D341Med (cell line): ENCODE results near the gene STK32B.

Experiments used
- DNase-seq: peaks from one replicate; pipeline ENCODE4 v3.0.0; 2012; ENCODE audit warnings: low spot score

The STK32B gene

GRCh38 chr4:5125321-5125720 lies 74.0 kb downstream of the STK32B start:
- DNase-seq = no peak

DNA sequence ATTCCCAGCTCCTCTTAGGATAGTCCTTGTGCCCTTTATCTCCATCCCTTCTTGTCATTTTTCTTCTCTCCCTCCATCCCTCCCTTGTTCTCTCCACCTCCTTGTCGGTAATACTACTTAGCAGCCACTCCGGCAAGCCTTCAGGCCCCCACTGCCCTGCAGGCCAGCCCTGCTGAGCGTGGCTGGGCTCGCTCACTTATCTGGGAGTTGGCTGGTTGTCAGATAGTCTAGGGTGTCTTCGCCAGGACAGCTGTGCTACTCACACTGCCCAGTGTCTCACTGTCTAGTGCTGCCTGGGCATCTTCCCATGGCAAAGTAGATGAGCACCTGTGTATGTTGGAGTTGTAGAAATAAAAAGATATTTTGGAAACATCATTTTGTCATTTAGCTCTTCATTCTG lies 75.0 kb downstream of the STK32B start:
- DNase-seq = no peak

DNA sequence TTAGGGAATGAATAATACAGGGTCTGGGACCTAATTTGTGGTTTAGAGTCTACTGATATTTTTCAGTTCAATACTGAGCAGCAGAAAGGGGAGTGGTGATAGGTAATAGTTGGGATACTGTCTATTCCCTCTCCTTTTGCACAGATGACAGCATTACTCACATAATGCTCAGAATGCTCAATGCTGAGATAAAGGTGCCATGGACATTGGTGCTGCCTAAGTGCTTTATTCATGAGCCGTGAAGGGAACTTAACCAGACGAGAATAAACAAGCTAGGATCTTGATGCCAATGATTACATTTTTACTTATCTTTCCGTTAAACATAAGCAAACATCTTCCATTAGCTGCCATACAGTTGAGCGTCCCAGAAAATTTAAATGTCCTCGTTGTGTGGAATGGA lies 75.6 kb downstream of the STK32B start:
- DNase-seq = no peak

- DNase-seq = no peak
These were observed 76.3 kb downstream of the STK32B start for GRCh38 chr4:5127556-5127955.

- DNase-seq = no peak
These were observed 77.3 kb downstream of the STK32B start for GRCh38 chr4:5128569-5128968.

- DNase-seq = no peak
These were observed 81.9 kb downstream of the STK32B start for GRCh38 chr4:5133201-5133600.

GRCh38 chr4:5133933-5134594 lies 82.8 kb downstream of the STK32B start:
- DNase-seq = no peak

DNA sequence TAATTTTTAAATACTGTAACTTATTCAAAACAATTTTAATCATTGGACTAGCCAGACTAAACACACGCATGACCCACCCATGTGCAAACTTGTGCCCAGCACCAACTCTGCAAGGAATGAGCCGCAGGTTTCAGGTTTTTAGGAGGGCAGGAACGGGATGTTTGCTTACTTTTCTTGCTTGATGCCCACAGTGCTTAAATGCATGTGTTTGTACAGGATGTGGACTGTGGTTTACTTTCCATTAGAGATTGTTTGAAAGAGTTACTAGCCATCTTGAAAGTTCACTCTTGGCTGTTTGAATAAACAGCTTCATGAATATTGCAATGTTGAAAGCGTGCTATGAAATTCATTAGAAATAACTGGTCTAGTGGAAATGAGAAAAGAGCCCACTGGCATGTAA lies 83.3 kb downstream of the STK32B start:
- no peak for DNase-seq

DNA sequence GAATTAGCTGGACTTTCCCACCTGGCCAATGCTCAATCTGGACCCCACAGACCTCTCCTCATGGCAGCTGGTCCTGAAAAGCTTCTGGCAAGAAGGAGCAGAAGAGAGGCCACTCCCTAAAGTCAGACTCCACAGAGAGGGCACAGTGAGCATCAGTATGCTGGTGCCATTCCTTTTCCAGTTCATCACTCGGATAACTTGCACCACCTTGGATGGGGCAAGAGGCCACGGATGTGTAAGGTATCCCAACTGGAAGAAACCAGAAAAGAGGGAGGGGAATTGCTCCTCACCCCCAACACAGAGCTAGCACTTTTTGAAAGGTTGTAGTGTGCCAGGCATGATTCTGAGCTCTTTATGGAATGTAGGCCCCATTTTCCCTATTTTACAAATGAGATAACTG lies 85.9 kb downstream of the STK32B start:
- DNase-seq = no peak

GRCh38 chr4:5137927-5138326 lies 86.6 kb downstream of the STK32B start:
- no peak for DNase-seq

DNA sequence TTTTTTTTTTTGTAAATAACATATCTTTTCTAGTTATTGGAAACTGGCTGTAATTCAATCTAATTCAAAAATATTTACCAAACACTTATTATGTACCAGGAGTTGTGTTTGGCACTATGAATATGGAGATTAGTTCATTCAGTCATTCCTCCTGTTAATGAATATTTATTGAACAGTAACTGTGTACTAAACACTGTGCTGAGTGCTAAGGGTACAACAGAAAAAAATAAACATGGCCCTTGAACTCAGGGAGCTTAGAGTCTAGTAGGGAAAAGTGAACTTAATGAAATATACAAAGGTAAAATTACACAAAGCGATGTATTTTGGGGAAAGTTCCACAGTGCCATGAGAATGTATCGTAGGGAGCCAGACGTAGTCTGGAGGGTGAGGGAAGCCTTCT lies 87.1 kb downstream of the STK32B start:
- no peak for DNase-seq

GRCh38 chr4:5139141-5139540 lies 87.9 kb downstream of the STK32B start:
- DNase-seq = no peak

DNA sequence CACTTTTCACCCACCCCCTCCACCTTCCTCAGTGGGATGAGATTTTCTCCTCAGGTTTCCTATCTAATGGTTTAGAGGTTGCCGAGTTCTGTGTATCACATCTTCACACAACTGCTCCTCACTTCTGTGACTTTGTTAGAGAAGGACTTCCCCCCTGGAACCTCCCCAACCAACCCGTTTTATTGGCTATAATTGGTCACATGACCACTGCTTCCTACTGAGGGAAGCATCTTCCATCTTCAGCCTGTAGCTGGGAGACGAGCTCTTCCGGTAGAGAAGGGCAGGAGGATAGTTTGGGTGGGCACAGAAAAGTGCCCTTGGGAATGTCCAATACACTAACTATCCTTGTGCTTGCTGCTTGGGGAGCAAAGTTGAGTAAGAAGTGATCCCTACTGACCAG lies 90.5 kb downstream of the STK32B start:
- no peak for DNase-seq

DNA sequence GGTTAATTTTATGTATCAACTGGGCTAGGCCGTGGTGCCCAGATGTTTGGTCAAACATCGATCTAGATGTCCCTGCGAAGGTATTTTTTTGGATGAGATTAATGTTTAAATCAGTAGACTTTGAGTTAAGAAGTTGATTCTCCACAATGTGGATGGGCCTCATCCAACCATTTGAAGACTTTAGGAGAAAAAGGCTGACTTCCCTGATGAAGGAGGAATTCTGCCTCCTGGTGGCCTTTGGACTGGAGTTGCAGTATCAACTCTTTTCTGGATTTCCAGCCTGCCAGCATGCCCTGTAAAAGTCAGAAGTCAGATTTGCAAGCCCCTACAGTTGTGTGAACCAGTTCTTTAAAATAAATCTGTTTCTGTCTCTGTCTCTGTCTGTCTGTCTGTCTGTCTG lies 91.4 kb downstream of the STK32B start:
- DNase-seq = peak; percentile 43

DNA sequence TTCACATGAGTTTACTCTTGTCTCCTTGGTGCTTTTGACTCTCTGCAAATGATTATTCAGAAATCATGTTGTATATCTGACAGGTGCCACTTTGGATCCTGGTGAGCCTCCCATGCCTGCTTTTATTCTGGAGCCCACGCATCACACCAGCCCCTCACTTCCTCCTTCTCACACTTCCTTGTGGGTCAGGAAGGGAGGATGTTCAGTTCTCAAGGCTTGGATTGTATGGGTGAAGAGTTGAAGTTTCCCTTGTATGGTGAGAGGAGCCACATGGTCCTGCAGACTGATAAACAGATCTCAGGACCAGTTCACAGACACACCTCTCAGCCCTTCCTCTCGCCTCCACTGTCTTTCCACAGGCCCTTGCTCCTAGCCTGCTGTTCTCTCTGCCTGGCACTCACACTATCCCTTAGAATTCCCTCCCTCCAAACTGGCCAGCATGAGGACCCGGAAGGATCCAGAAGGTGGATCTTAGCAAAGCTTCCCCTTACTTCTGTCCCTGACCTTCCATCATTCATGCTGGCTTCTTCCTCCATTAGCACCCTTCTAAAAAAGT lies 92.1 kb downstream of the STK32B start:
- no peak for DNase-seq

GRCh38 chr4:5143940-5144339 lies 92.7 kb downstream of the STK32B start:
- DNase-seq = no peak

DNA sequence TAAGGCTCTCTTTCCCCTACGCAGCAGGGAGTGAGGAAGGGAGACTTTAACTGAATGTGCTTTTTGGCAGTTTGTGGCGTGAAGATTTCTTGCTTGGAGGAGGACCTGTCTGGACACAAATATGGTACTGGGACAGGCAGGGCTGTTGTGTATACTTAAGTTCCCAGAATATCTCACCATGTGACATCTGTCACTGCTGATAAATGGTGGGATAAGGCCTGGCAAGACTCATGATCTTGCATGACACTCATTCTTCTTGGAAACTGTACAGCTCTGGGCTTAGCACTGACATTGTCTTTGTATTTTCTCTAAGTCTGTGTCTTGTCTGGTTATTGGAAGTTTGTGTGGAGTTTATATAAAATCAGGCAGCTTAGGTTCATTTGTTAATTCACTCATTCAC lies 93.1 kb downstream of the STK32B start:
- DNase-seq = no peak

DNA sequence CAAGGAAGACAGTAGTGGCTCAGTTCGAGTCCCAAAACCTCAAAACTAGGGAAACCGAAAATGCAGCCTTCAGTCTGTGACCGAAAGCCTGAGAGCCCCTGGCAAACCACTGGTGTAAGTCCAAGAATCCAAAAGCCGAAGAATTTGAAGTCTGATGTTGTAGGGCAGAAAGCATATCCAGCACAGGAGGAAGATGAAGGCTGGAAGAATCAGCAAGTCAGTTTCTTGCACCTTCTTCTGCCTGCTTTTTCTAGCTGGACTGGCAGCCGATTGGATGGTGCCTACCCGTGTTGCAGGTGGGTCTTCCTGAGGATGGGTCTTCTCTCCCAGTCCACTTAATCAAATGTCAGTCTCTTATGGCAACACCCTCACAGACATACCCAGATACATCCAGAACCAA lies 95.0 kb downstream of the STK32B start:
- DNase-seq = no peak

- no peak for DNase-seq
These were observed 101.2 kb downstream of the STK32B start for GRCh38 chr4:5152521-5152920.

DNA sequence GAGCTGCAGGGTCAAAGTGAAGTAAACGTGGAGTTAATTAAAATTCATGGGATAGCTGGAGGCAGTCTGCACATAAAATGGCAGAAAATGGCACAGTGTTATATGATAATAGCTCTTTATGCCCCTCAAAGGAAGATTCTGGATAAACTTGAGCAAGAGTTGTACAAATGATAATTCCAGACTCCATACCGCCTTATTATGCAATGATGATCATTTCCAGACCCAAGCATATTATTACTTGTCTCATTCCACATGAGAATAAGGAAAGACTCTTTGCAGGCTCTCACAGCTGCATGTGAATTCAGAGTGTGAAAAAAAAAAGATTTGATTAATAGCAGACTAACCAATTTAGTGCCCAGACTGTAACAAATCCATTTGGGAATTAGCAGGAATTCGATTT lies 105.4 kb downstream of the STK32B start:
- no peak for DNase-seq

DNA sequence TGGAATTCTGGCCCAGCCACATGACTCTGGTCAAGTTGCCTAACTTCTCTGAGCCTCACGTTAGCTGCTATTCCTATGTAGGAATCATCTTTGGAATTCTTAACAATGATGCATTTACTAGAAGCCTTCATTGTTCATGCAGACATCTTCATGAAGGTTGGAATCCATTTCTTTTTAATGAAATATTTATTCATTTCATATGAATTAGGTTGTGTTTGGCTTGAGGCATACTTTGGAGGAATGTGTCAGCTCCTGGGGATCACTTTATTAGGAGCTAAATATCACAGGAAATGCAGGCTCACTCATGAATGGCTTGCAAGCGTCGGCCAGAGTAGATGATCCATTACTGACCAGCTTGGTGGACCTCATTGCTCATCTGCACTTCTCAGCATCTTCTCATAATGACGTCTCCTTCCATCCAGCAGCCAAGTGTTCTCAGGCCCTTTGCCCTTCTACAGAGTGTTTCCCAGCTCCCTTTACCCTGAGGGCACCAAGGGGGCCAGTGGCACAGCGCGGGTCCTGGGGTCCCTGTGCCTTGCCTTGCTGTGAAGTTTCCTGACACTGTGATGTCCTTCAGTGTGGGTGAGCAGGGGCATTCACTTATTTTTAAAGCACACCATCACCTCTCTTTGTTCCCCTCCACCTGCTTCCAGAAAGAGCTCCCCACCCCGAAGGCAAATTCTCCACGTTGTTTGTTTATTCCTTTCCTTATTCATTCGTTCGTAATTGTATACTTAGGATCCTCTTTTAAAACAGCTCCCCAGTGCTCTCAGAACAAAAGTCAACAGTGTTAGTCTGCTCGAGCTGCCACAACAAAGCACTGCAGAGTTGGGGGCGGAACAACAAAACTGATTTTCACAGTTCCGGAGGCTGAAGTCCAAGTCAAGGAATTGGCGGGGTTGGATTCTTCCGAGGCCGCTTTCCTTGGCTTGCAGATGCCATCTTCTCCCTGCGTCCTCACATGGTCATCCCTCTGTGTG lies 106.8 kb downstream of the STK32B start:
- DNase-seq = no peak

DNA sequence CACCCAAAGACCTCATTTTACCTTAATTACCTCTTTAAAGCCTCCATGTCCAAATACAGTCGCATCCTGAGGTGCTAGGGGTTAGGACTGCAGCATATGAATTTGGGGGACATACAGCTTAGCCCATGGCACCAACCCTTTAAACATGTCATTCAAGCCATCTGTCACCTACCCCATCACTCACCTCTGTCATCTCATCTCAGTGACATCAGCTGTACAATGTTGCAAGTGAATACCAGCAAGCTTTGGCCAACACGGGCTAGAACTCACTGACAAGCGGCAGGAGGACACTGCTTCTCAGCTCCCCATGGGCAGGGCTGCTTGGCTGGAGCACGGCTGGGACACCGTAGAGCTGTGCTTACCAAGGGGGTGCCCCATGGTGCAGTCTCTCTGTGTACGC lies 107.5 kb downstream of the STK32B start:
- no peak for DNase-seq

- no peak for DNase-seq
These were observed 109.4 kb downstream of the STK32B start for GRCh38 chr4:5160668-5161067.
